ENCODE results near the gene TMEM263. TPM values are rescaled to one million over a fixed set of nuclear protein-coding genes. Genes with fewer than 3 reads are reported as not detected.

The TMEM263 gene
- total and polyA plus RNA-seq, 9 of the 15 experiments (the other 6 are each of a cell fraction or from before 2014, with no cell fraction given) = 12.6 to 36.7 (median 24.4) TPM

GRCh38 chr12:106926657-106927056 is 29.1 kb upstream of the TMEM263 start:
- no peaks in the 10 kb centered on the region for H3K79me2 ChIP-seq (ENCODE audit: control insufficient read depth, insufficient read depth, low read length)
- no peak overlapping the region for H3K4me2 ChIP-seq (ENCODE audit: insufficient read depth, low read length)
- no TSS peak for BruUV-seq (replicated peaks)
- no peaks in the 10 kb centered on the region for H3K9me3 ChIP-seq (replicated peaks; ENCODE audit: control insufficient read depth, insufficient read depth, low read depth, low read length)
- H3K9ac ChIP-seq (ENCODE audit: insufficient read depth in 1 of 2, low read depth in 2 of 2, low read length in 2 of 2) = no peak overlapping the region
- no peak overlapping the region for H3K27ac ChIP-seq (ENCODE audit: extremely low read depth, low read depth, low read length)
- 100% methylated on average over 1 of the region's 1 CpG for WGBS (ENCODE audit: insufficient coverage, low coverage, missing lambda C conversion rate)
- H3K36me3 ChIP-seq (ENCODE audit: control insufficient read depth, insufficient read depth, low read length) = no peaks in the 10 kb centered on the region
- H3K9me1 ChIP-seq (ENCODE audit: control insufficient read depth, insufficient read depth, low read length) = no peaks in the 10 kb centered on the region
- no peak overlapping the region for H3K4me3 ChIP-seq
- no peaks in the 10 kb centered on the region for H3K27me3 ChIP-seq (ENCODE audit: control insufficient read depth in 2 of 2, insufficient read depth in 2 of 2, low read length in 2 of 2)
- ChIA-PET POLR2A (no interaction called here), CTCF (ENCODE audit: low intra/inter-chr PET ratio) (no interaction called here)
- no peaks in the 10 kb centered on the region for H3K4me1 ChIP-seq (replicated peaks in 1 of 2; ENCODE audit: control insufficient read depth in 2 of 2, insufficient read depth in 2 of 2, low read length in 2 of 2)
- in situ Hi-C loops (cut with MboI) (loop anchor here (25.0 kb wide), 1 partner anchor 686 kb away; no protein-coding TSS in a partner anchor), intact Hi-C loops (cut with micrococcal nuclease) (no loop called here)
- TF ChIP-seq ZNF512 (tag; IDR thresholded peaks at IDR 0.05) = peak; percentile 78
- TF ChIP-seq STAT6 (CRISPR knock-in tag; IDR thresholded peaks at IDR 0.05) = no peak
- no peak for DNase-seq (ENCODE audit: extremely low read depth in 1 of 4, low spot score in 3 of 4)
- no peak for FAIRE-seq
- ATAC-seq = no peak
- H2AFZ ChIP-seq (ENCODE audit: low read depth, low read length) = no peak overlapping the region
- H4K20me1 ChIP-seq (replicated peaks; ENCODE audit: control insufficient read depth, insufficient read depth, low read length) = no peaks in the 10 kb centered on the region
